Neural cell (in vitro differentiated cells): ENCODE data around the gene IGFL1. TPM values are rescaled to one million over a fixed set of nuclear protein-coding genes. Genes with fewer than 3 reads are reported as not detected.

Experiments used
- H2AFZ ChIP-seq: fragments of 200-600, 300-800 bp; sonication (generic), shearing (Covaris generic); 2 replicates; pipeline ENCODE4 v1.6.0; 2014; ENCODE audit warnings: low read depth, mild to moderate bottlenecking, antibody characterized with exemption, low read length, moderate library complexity
- H3F3A ChIP-seq: fragments of 200-600 bp; shearing (Covaris generic); 2 replicates; pipeline ENCODE4 v1.6.1; 2016; ENCODE audit warnings: mild to moderate bottlenecking, moderate library complexity, mixed read lengths, antibody characterized with exemption, low read length; ENCODE audit not compliant: insufficient read depth, poor library complexity, severe bottlenecking
- H3K27ac ChIP-seq: fragments of 200-600, 300-800 bp; sonication (generic), shearing (Covaris generic); 2 replicates; pipeline ENCODE4 v1.5.1; 2014; ENCODE audit warnings: mild to moderate bottlenecking, low read length, moderate library complexity
- H3K27me3 ChIP-seq: fragments of 300-800, 200-600 bp; sonication (generic), shearing (Covaris generic); 2 replicates; pipeline ENCODE4 v1.6.0; 2014; ENCODE audit warnings: mild to moderate bottlenecking, low read depth, low read length, moderate library complexity; ENCODE audit not compliant: insufficient read depth
- H3K36me3 ChIP-seq: fragments of 300-800, 200-600 bp; sonication (generic), shearing (Covaris generic); 2 replicates; pipeline ENCODE4 v1.5.1; 2014; ENCODE audit warnings: mild to moderate bottlenecking, antibody characterized with exemption, low read length, moderate library complexity; ENCODE audit not compliant: insufficient read depth
- H3K4me2 ChIP-seq: fragments of 300-800, 200-600 bp; sonication (generic), shearing (Covaris generic); 2 replicates; pipeline ENCODE4 v1.6.0; 2014; ENCODE audit warnings: mild to moderate bottlenecking, low read length
- H3K4me3 ChIP-seq: fragments of 300-800, 200-600 bp; sonication (generic), shearing (Covaris generic); 2 replicates; pipeline ENCODE4 v1.5.1; 2014; ENCODE audit warnings: mild to moderate bottlenecking, low read length, moderate library complexity
- H3K79me2 ChIP-seq: fragments of 200-600 bp; shearing (Covaris generic); replicated peaks from 2 replicates; pipeline ENCODE4 v1.6.0; 2014; ENCODE audit warnings: mild to moderate bottlenecking, low read length, moderate library complexity; ENCODE audit not compliant: insufficient read depth
- H3K9ac ChIP-seq: fragments of 300-800, 200-600 bp; sonication (generic), shearing (Covaris generic); 2 replicates; pipeline ENCODE4 v1.6.1; 2016; ENCODE audit warnings: mild to moderate bottlenecking, low read length, mixed read lengths
- H3K9me2 ChIP-seq: fragments of 200-600 bp; shearing (Covaris generic); 2 replicates; pipeline ENCODE4 v1.6.1; 2016; ENCODE audit warnings: mild to moderate bottlenecking, low read length, mixed read lengths; ENCODE audit not compliant: insufficient read depth
- H3K9me3 ChIP-seq: fragments of 200-600, 300-800 bp; sonication (generic), shearing (Covaris generic); 2 replicates; pipeline ENCODE4 v1.6.1; 2016; ENCODE audit warnings: mild to moderate bottlenecking, mixed run types, low read length, moderate library complexity, mixed read lengths
- H4K20me1 ChIP-seq: fragments of 200-600 bp; shearing (Covaris generic); 2 replicates; pipeline ENCODE4 v1.6.1; 2016; ENCODE audit warnings: mild to moderate bottlenecking, mixed run types; ENCODE audit not compliant: insufficient read depth
- CTCF ChIP-seq: fragments of 450-650 bp; IDR thresholded peaks from 2 replicates; pipeline ENCODE4 v1.5.1; 2014; ENCODE audit warnings: antibody characterized with exemption, mild to moderate bottlenecking, moderate library complexity; ENCODE audit not compliant: poor library complexity, severe bottlenecking
- EP300 ChIP-seq: fragments of 450-650 bp; conservative IDR thresholded peaks from 2 replicates; pipeline ENCODE4 v1.6.1; 2014; ENCODE audit warnings: antibody characterized with exemption, mild to moderate bottlenecking, moderate library complexity; ENCODE audit not compliant: poor library complexity, severe bottlenecking
- EZH2 ChIP-seq: fragments of 200-600, 300-800 bp; shearing (Covaris generic), sonication (generic); IDR thresholded peaks from 2 replicates; pipeline ENCODE4 v1.6.1; 2014; ENCODE audit warnings: antibody characterized with exemption, low read length, borderline replicate concordance, mild to moderate bottlenecking; ENCODE audit not compliant: insufficient read depth, poor library complexity, severe bottlenecking
- MXI1 ChIP-seq: fragments of 450-650 bp; conservative IDR thresholded peaks from 2 replicates; pipeline ENCODE4 v1.6.1; 2014; ENCODE audit warnings: antibody characterized with exemption, mild to moderate bottlenecking; ENCODE audit not compliant: poor library complexity, severe bottlenecking
- POLR2AphosphoS5 ChIP-seq: IDR thresholded peaks from 2 replicates; pipeline ENCODE4 v1.6.1; 2012
- RAD21 ChIP-seq: fragments of 450-650 bp; conservative IDR thresholded peaks from 2 replicates; pipeline ENCODE4 v1.6.1; 2014; ENCODE audit warnings: antibody characterized with exemption, mild to moderate bottlenecking, moderate library complexity
- REST ChIP-seq: IDR thresholded peaks from 2 replicates; pipeline ENCODE4 v1.6.1; 2012; ENCODE audit warnings: borderline replicate concordance
- SMC3 ChIP-seq: fragments of 450-650 bp; conservative IDR thresholded peaks from 2 replicates; pipeline ENCODE4 v1.6.1; 2014; ENCODE audit warnings: antibody characterized with exemption, mild to moderate bottlenecking, moderate library complexity; ENCODE audit not compliant: poor library complexity
- TAF1 ChIP-seq: IDR thresholded peaks from 2 replicates; pipeline ENCODE4 v1.6.1; 2012; ENCODE audit warnings: low read depth
- polyA plus RNA-seq: library from polyadenylated mRNA; depleted of rRNA; stranded (reverse); fragments of >200 nt; gene quantifications from 2 replicates; pipeline ENCODE4 v1.2.3, GENCODE V29; 2014

IGFL1 gene
- polyA plus RNA-seq, 1 donor from 2014 or later, result not detected

GRCh38 chr19:46220038-46220615 lies 9.4 kb upstream of the IGFL1 start:
- no peak overlapping the region for H2AFZ ChIP-seq
- no peak overlapping the region for H3K9ac ChIP-seq
- no peaks in the 10 kb centered on the region for H4K20me1 ChIP-seq
- H3K79me2 ChIP-seq, result no peaks in the 10 kb centered on the region
- no peak overlapping the region for H3K27ac ChIP-seq
- no peak overlapping the region for H3K4me2 ChIP-seq
- no peaks in the 10 kb centered on the region for H3K36me3 ChIP-seq
- no peak for TF ChIP-seq CTCF
- TF ChIP-seq POLR2AphosphoS5, result no peak
- TF ChIP-seq RAD21, result no peak
- TF ChIP-seq EP300, result no peak
- no peak for TF ChIP-seq SMC3
- no peak for TF ChIP-seq TAF1
- TF ChIP-seq EZH2, result no peak
- no peak for TF ChIP-seq MXI1
- no peak for TF ChIP-seq REST
- no peak overlapping the region for H3K4me3 ChIP-seq
- no peaks in the 10 kb centered on the region for H3K9me3 ChIP-seq
- no peaks in the 10 kb centered on the region for H3F3A ChIP-seq
- H3K27me3 ChIP-seq, result no peaks in the 10 kb centered on the region
- H3K9me2 ChIP-seq, result no peaks in the 10 kb centered on the region

- Histone ChIP-seq H3K27ac (no peak overlapping the region), H3K9ac (no peak overlapping the region), H3K4me3 (no peak overlapping the region), H3K9me3 (no peaks in the 10 kb centered on the region), H3K9me2 (no peaks in the 10 kb centered on the region), H2AFZ (no peak overlapping the region), H3K27me3 (no peaks in the 10 kb centered on the region), H4K20me1 (no peaks in the 10 kb centered on the region), H3K4me2 (no peak overlapping the region), H3K79me2 (no peaks in the 10 kb centered on the region), H3F3A (no peaks in the 10 kb centered on the region), H3K36me3 (no peaks in the 10 kb centered on the region)
- no peak for TF ChIP-seq EP300
- TF ChIP-seq EZH2, result no peak
- TF ChIP-seq SMC3, result no peak
- TF ChIP-seq REST, result no peak
- TF ChIP-seq TAF1, result no peak
- TF ChIP-seq MXI1, result no peak
- TF ChIP-seq RAD21, result no peak
- TF ChIP-seq CTCF, result no peak
- no peak for TF ChIP-seq POLR2AphosphoS5
Measured at GRCh38 chr19:46221152-46221551, 8.4 kb upstream of the IGFL1 start.
